ENCODE data around the gene IL17B.

DNA sequence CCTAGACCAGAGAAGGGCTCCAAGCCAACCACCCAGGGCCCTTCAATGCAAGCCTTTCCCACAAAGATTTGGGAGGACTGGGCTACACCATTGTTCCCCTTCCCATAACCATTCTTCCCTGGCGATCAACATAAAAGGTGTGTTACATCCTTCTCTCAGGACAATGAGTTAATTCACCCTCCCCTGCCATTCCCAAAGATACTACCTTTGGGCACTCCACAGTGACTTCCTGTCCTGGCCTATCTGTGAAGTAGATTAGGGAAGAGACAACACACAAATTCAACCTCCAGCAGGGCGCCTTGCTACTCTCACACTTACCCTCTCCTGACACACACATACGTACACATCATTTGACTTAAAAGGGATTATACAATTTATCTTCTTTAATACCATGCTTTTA, 23.2 kb upstream of the IL17B start:
- TF ChIP-seq EZH2phosphoT487 (IDR thresholded peaks at IDR 0.05; ENCODE audit: low read length) (no peak), EZH2 (optimal IDR thresholded peaks at IDR 0.05; ENCODE audit: low read depth, low read length) (no peak)
- TF ChIP-seq, protein P1, sequence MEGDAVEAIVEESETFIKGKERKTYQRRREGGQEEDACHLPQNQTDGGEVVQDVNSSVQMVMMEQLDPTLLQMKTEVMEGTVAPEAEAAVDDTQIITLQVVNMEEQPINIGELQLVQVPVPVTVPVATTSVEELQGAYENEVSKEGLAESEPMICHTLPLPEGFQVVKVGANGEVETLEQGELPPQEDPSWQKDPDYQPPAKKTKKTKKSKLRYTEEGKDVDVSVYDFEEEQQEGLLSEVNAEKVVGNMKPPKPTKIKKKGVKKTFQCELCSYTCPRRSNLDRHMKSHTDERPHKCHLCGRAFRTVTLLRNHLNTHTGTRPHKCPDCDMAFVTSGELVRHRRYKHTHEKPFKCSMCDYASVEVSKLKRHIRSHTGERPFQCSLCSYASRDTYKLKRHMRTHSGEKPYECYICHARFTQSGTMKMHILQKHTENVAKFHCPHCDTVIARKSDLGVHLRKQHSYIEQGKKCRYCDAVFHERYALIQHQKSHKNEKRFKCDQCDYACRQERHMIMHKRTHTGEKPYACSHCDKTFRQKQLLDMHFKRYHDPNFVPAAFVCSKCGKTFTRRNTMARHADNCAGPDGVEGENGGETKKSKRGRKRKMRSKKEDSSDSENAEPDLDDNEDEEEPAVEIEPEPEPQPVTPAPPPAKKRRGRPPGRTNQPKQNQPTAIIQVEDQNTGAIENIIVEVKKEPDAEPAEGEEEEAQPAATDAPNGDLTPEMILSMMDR (IDR thresholded peaks at IDR 0.05; ENCODE audit: low read length), result no peak
